SH-SY5Y (cell line): Measurements from ENCODE around the gene TDP1.

ENCODE experiments used
- GATA2 ChIP-seq: IDR thresholded peaks from 2 replicates; pipeline ENCODE4 v1.6.1; 2011; ENCODE audit warnings: mild to moderate bottlenecking, low read depth, low read length
- GATA3 ChIP-seq: IDR thresholded peaks from 2 replicates; pipeline ENCODE4 v1.6.1; 2011; ENCODE audit warnings: low read depth, mild to moderate bottlenecking, low read length, moderate library complexity

- TF ChIP-seq GATA2 (no peak), GATA3 (no peak)
These were observed 2.1 kb upstream of the TDP1 start for GRCh38 chr14:89953602-89954001.
